Measurements from ENCODE around the gene PGM2L1. TPM values are rescaled to one million over a fixed set of nuclear protein-coding genes. Genes with fewer than 3 reads are reported as not detected.
A peak's percentile ranks its signal among the peaks of the same experiment; 100 is the strongest.

Gene PGM2L1
- total RNA-seq, 2 donors from 2014 or later = 12.0 to 16.1 TPM

DNA sequence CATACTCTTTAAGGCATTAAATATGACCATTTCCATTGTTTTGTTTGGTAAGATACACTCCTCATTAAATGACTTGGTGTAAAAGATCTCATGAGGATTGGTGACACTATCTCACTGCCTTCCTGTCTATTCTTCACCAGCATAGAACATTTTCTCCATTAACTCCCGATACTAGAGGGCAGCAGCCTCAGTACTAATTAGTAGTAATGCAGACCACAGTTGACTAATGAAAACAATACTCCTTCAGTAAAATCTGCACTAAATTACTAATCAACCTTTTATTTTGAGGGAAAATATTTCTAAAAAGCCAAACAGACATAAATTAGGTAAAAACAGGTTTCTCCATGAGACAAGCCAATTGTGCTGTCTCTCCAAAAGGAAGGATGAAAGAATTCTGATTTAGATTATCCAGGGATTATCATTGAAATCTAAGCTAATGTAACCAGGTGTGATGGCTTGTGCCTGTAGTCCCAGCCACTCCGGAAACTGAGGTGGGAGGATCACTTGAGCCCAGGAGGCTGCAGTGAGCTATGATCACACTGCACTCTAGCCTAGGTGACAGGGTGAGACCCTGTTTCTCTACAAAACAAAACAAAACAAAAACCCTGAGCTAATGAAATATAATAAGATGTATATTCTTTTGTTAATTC lies 9.4 kb downstream of the PGM2L1 start:
- H3K4me3 ChIP-seq (ENCODE audit: low read length) = no peak overlapping the region
- Mint-ChIP-seq H3K36me3 (ENCODE audit: low read depth) (no peaks in the 10 kb centered on the region), H3K27ac (peak overlapping the region; percentile 39), H3K9me3 (no peaks in the 10 kb centered on the region), H3K4me3 (no peak overlapping the region), H3K4me1 (peaks cover 4% of the 10 kb centered on the region), H3K27me3 (ENCODE audit: insufficient read depth) (no peaks in the 10 kb centered on the region)
- WGBS, 2 experiments (ENCODE audit: insufficient coverage in 1 of 2, insufficient read length in 1 of 2) = 10 to 17% methylated on average over 1 to 2 of the region's 2 CpGs
- no peaks in the 10 kb centered on the region for H3K27me3 ChIP-seq (ENCODE audit: control insufficient read depth, insufficient read depth, low read length, poor library complexity, severe bottlenecking)
- H3K9me3 ChIP-seq (ENCODE audit: control insufficient read depth, low read length) = no peaks in the 10 kb centered on the region
- no peak overlapping the region for H3K9ac ChIP-seq (ENCODE audit: extremely low read depth, low read length, poor library complexity, severe bottlenecking)
- H3K36me3 ChIP-seq (ENCODE audit: control insufficient read depth, insufficient read depth, low read length) = no peaks in the 10 kb centered on the region
- TF ChIP-seq CTCF (conservative IDR thresholded peaks at IDR 0.05) = peak; percentile 93
- DNase-seq = peak; percentile 83
- no peaks in the 10 kb centered on the region for H3K4me1 ChIP-seq (ENCODE audit: control insufficient read depth, insufficient read depth, low read length)
- no peak overlapping the region for H3K27ac ChIP-seq (ENCODE audit: low read depth, low read length)

GRCh38 chr11:74384641-74385040 lies 13.6 kb downstream of the PGM2L1 start:
- no peaks in the 10 kb centered on the region for H3K27me3 Mint-ChIP-seq (ENCODE audit: insufficient read depth)
- Histone ChIP-seq H3K36me3 (ENCODE audit: control insufficient read depth, insufficient read depth, low read length) (no peaks in the 10 kb centered on the region), H3K9me3 (ENCODE audit: control insufficient read depth, low read length) (no peaks in the 10 kb centered on the region), H3K9ac (ENCODE audit: extremely low read depth, low read length, poor library complexity, severe bottlenecking) (no peak overlapping the region), H3K4me1 (ENCODE audit: control insufficient read depth, insufficient read depth, low read length) (no peaks in the 10 kb centered on the region), H3K4me3 (ENCODE audit: low read length) (no peak overlapping the region), H3K27ac (ENCODE audit: low read depth, low read length) (no peak overlapping the region), H3K27me3 (ENCODE audit: control insufficient read depth, insufficient read depth, low read length, poor library complexity, severe bottlenecking) (no peaks in the 10 kb centered on the region)
- no peak for DNase-seq
- H3K4me3 Mint-ChIP-seq = no peak overlapping the region
- no peaks in the 10 kb centered on the region for H3K9me3 Mint-ChIP-seq
- H3K27ac Mint-ChIP-seq = no peak overlapping the region
- peaks cover 4% of the 10 kb centered on the region for H3K4me1 Mint-ChIP-seq
- no peak for TF ChIP-seq CTCF (conservative IDR thresholded peaks at IDR 0.05)
- no peaks in the 10 kb centered on the region for H3K36me3 Mint-ChIP-seq (ENCODE audit: low read depth)
- 92 to 94% methylated on average over 3 of the region's 3 CpGs for WGBS, 2 experiments (ENCODE audit: insufficient coverage in 1 of 2, insufficient read length in 1 of 2)

GRCh38 chr11:74380746-74381439 lies 17.3 kb downstream of the PGM2L1 start:
- no peak overlapping the region for H3K4me3 ChIP-seq (ENCODE audit: low read length)
- 69 to 100% methylated on average over 1 of the region's 1 CpG for WGBS, 2 experiments (ENCODE audit: insufficient coverage in 1 of 2, insufficient read length in 1 of 2)
- no peaks in the 10 kb centered on the region for H3K27me3 ChIP-seq (ENCODE audit: control insufficient read depth, insufficient read depth, low read length, poor library complexity, severe bottlenecking)
- no peaks in the 10 kb centered on the region for H3K4me1 ChIP-seq (ENCODE audit: control insufficient read depth, insufficient read depth, low read length)
- DNase-seq = no peak
- no peaks in the 10 kb centered on the region for H3K36me3 ChIP-seq (ENCODE audit: control insufficient read depth, insufficient read depth, low read length)
- H3K4me1 Mint-ChIP-seq = no peaks in the 10 kb centered on the region
- no peaks in the 10 kb centered on the region for H3K9me3 Mint-ChIP-seq
- H3K27me3 Mint-ChIP-seq (ENCODE audit: insufficient read depth) = no peaks in the 10 kb centered on the region
- H3K4me3 Mint-ChIP-seq = no peak overlapping the region
- H3K27ac Mint-ChIP-seq = no peak overlapping the region
- H3K9ac ChIP-seq (ENCODE audit: extremely low read depth, low read length, poor library complexity, severe bottlenecking) = no peak overlapping the region
- H3K36me3 Mint-ChIP-seq (ENCODE audit: low read depth) = no peaks in the 10 kb centered on the region
- TF ChIP-seq CTCF (conservative IDR thresholded peaks at IDR 0.05) = no peak
- no peaks in the 10 kb centered on the region for H3K9me3 ChIP-seq (ENCODE audit: control insufficient read depth, low read length)
- H3K27ac ChIP-seq (ENCODE audit: low read depth, low read length) = no peak overlapping the region

All from endodermal cell (in vitro differentiated cells).